Memory B cell (primary cell): Measurements from ENCODE around the gene SCFD2.

ENCODE experiments used
- ATAC-seq: fragments of 150-1000 bp; cut with Tn5 transposase; 2 replicates; pipeline ENCODE4 v1.10.0; 2021; ENCODE audit warnings: low read depth, mild to moderate bottlenecking, moderate library complexity
- DNase-seq, 2 donors: peaks; one replicate each; pipeline ENCODE4 v3.0.0; 2022; ENCODE audit warnings: low spot score in 2 of 2
- H3K27ac Mint-ChIP-seq: one replicate; pipeline ENCODE4 v1.8.0; 2022; ENCODE audit warnings: mild to moderate bottlenecking, moderate library complexity, mixed read lengths
- H3K27me3 Mint-ChIP-seq: one replicate; pipeline ENCODE4 v1.8.0; 2022; ENCODE audit warnings: mixed read lengths
- H3K36me3 Mint-ChIP-seq: one replicate; pipeline ENCODE4 v1.8.0; 2022; ENCODE audit warnings: mild to moderate bottlenecking, mixed read lengths
- H3K4me1 Mint-ChIP-seq: one replicate; pipeline ENCODE4 v1.8.0; 2022; ENCODE audit warnings: mixed read lengths
- H3K4me3 Mint-ChIP-seq: one replicate; pipeline ENCODE4 v1.8.0; 2022; ENCODE audit warnings: mild to moderate bottlenecking, moderate library complexity, mixed read lengths
- H3K9me3 Mint-ChIP-seq: one replicate; pipeline ENCODE4 v1.8.0; 2022; ENCODE audit warnings: mixed read lengths

Gene SCFD2

DNA sequence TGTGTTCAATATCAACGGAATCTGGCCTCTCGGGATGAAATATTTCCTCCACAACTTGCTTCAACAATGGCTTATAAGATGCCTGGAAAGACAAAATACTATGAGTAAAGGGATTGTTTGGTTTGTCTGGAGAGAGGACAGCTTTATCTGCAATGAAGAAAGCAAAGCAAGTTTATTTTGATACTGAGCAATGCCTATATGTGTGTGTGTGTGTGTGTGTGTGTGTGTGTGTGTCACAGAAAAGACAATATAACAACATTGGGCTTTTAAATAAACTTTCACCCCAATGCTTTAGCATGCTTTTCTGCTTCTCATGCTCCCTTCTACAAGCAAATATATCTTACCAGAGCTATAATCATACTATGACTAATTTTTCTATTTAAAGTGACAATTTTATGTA lies 458.4 kb downstream of the SCFD2 start:
- no peak overlapping the region for H3K27ac Mint-ChIP-seq

DNA sequence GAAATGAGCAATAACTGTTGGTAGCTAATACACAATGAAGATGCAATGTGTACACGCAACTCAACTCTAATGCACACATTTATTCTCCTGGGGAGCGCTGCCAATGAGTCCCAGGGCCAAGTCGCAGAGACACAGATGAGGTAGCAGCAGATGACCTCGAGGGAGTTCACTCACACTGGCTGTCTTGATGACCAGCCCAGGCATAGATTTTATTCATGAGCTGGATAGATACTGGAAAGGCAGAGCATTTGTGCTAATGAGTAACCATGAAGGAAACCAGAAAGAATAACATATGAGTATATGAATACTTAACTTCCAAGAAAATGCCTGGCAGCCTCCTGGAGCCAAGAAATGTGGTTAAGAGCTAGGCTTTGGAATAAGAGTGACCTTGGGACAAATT lies 461.4 kb downstream of the SCFD2 start:
- H3K4me1 Mint-ChIP-seq, result no peaks in the 10 kb centered on the region
- no peak for DNase-seq

More for the DNA sequence above, 458.4 kb downstream of the SCFD2 start:
- Mint-ChIP-seq H3K9me3 (no peaks in the 10 kb centered on the region), H3K27me3 (no peaks in the 10 kb centered on the region), H3K4me3 (no peak overlapping the region), H3K36me3 (peaks cover 30% of the 10 kb centered on the region), H3K4me1 (no peaks in the 10 kb centered on the region)
- DNase-seq, result no peak
- no peak for ATAC-seq

GRCh38 chr4:52903273-52903672 lies 462.6 kb downstream of the SCFD2 start:
- peaks cover 31% of the 10 kb centered on the region for H3K36me3 Mint-ChIP-seq
- no peak overlapping the region for H3K4me3 Mint-ChIP-seq
- H3K4me1 Mint-ChIP-seq, result no peaks in the 10 kb centered on the region
- H3K27me3 Mint-ChIP-seq, result no peaks in the 10 kb centered on the region
- peaks cover 3% of the 10 kb centered on the region for H3K9me3 Mint-ChIP-seq
- DNase-seq (no peak), ATAC-seq (no peak)
- no peak overlapping the region for H3K27ac Mint-ChIP-seq

More for the DNA sequence above, 461.4 kb downstream of the SCFD2 start:
- Mint-ChIP-seq H3K27me3 (no peaks in the 10 kb centered on the region), H3K4me3 (no peak overlapping the region), H3K9me3 (peaks cover 3% of the 10 kb centered on the region), H3K27ac (no peak overlapping the region), H3K36me3 (peaks cover 37% of the 10 kb centered on the region)
- no peak for ATAC-seq

DNA sequence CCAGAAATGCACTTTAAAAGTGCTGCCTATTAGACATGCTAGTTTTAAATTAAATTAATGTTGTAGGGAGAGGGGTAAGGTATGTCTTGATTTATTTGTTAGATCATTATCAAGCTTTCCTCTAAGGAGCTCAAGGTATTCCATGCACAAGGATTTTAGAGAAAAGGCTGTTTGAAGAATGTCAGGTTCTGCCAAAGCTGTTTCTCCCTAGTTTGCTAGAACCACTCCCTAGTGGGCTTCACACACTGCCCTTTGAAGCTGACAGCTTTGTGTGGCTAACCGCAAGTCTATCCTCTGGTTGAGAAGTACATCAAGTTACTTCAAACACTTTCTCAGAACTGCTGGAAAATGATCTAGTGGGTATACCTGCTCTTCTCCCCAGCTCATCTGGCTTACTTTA lies 471.4 kb downstream of the SCFD2 start:
- H3K27ac Mint-ChIP-seq, result no peak overlapping the region
- ATAC-seq, result no peak
- no peaks in the 10 kb centered on the region for H3K27me3 Mint-ChIP-seq
- no peak for DNase-seq
- H3K4me3 Mint-ChIP-seq, result no peak overlapping the region
- peaks cover 14% of the 10 kb centered on the region for H3K36me3 Mint-ChIP-seq
- no peaks in the 10 kb centered on the region for H3K4me1 Mint-ChIP-seq
- H3K9me3 Mint-ChIP-seq, result no peaks in the 10 kb centered on the region

GRCh38 chr4:52892880-52893279 lies 473.0 kb downstream of the SCFD2 start:
- H3K9me3 Mint-ChIP-seq, result no peaks in the 10 kb centered on the region
- no peak overlapping the region for H3K4me3 Mint-ChIP-seq
- no peak overlapping the region for H3K27ac Mint-ChIP-seq
- peaks cover 23% of the 10 kb centered on the region for H3K36me3 Mint-ChIP-seq
- no peaks in the 10 kb centered on the region for H3K4me1 Mint-ChIP-seq
- no peaks in the 10 kb centered on the region for H3K27me3 Mint-ChIP-seq
- ATAC-seq (no peak), DNase-seq (no peak)

- no peak overlapping the region for H3K4me3 Mint-ChIP-seq
- H3K9me3 Mint-ChIP-seq, result no peaks in the 10 kb centered on the region
- H3K4me1 Mint-ChIP-seq, result no peaks in the 10 kb centered on the region
- ATAC-seq (no peak), DNase-seq (no peak)
- H3K36me3 Mint-ChIP-seq, result peaks cover 26% of the 10 kb centered on the region
- no peak overlapping the region for H3K27ac Mint-ChIP-seq
- H3K27me3 Mint-ChIP-seq, result no peaks in the 10 kb centered on the region
These were observed 474.1 kb downstream of the SCFD2 start for GRCh38 chr4:52891743-52892142.

- no peaks in the 10 kb centered on the region for H3K4me1 Mint-ChIP-seq
- H3K36me3 Mint-ChIP-seq, result peaks cover 33% of the 10 kb centered on the region
- H3K4me3 Mint-ChIP-seq, result no peak overlapping the region
- no peaks in the 10 kb centered on the region for H3K27me3 Mint-ChIP-seq
- no peak overlapping the region for H3K27ac Mint-ChIP-seq
- H3K9me3 Mint-ChIP-seq, result peaks cover 1% of the 10 kb centered on the region
- no peak for ATAC-seq
- DNase-seq, result no peak
These were observed 475.4 kb downstream of the SCFD2 start for GRCh38 chr4:52890521-52890791.

DNA sequence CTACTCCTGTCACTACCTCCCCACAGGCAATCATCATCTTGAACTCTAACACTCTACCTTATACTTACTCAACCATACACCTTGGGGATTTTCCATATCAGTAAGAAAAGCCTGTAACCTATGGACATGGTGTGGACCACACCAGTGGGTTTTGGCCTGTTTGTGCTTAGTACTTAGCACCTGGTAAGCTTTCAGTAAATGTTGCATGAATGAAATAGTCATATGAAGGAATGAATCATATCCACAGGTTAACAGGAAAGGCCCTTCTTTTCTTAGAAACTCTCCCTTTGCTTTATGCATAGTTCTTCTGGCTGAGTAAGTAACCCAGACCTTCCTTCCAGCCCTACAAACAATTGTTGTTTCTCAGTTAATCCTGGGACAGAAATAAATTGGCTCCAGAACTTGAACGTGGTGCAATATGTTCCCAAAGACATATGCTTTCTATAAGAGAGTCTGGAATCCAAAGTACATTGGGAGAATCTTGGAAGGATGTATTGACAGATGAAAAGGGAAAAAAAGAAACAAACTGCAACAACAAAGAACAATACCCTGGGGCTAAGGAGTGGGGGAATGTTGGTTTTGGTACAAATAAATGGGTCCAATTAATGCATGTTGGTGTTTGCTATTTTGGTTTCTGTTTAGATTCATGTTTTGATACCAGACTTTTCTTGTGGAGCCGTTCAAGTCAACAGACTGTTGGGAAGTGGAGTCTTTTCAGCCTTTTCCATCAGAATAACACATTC lies 475.9 kb downstream of the SCFD2 start:
- Mint-ChIP-seq H3K36me3 (peaks cover 37% of the 10 kb centered on the region), H3K9me3 (peaks cover 1% of the 10 kb centered on the region), H3K4me3 (no peak overlapping the region), H3K4me1 (no peaks in the 10 kb centered on the region), H3K27me3 (no peaks in the 10 kb centered on the region), H3K27ac (no peak overlapping the region)
- no peak for ATAC-seq
- no peak for DNase-seq

GRCh38 chr4:52889354-52889753 lies 476.5 kb downstream of the SCFD2 start:
- Mint-ChIP-seq H3K27ac (no peak overlapping the region), H3K4me3 (no peak overlapping the region), H3K9me3 (peaks cover 1% of the 10 kb centered on the region), H3K4me1 (no peaks in the 10 kb centered on the region), H3K36me3 (peaks cover 39% of the 10 kb centered on the region), H3K27me3 (no peaks in the 10 kb centered on the region)
- DNase-seq (no peak), ATAC-seq (no peak)

GRCh38 chr4:52884994-52885393 lies 480.9 kb downstream of the SCFD2 start:
- Mint-ChIP-seq H3K4me3 (no peak overlapping the region), H3K27ac (no peak overlapping the region), H3K4me1 (no peaks in the 10 kb centered on the region), H3K9me3 (peaks cover 1% of the 10 kb centered on the region), H3K27me3 (no peaks in the 10 kb centered on the region), H3K36me3 (peaks cover 44% of the 10 kb centered on the region)
- ATAC-seq (no peak), DNase-seq (no peak)

DNA sequence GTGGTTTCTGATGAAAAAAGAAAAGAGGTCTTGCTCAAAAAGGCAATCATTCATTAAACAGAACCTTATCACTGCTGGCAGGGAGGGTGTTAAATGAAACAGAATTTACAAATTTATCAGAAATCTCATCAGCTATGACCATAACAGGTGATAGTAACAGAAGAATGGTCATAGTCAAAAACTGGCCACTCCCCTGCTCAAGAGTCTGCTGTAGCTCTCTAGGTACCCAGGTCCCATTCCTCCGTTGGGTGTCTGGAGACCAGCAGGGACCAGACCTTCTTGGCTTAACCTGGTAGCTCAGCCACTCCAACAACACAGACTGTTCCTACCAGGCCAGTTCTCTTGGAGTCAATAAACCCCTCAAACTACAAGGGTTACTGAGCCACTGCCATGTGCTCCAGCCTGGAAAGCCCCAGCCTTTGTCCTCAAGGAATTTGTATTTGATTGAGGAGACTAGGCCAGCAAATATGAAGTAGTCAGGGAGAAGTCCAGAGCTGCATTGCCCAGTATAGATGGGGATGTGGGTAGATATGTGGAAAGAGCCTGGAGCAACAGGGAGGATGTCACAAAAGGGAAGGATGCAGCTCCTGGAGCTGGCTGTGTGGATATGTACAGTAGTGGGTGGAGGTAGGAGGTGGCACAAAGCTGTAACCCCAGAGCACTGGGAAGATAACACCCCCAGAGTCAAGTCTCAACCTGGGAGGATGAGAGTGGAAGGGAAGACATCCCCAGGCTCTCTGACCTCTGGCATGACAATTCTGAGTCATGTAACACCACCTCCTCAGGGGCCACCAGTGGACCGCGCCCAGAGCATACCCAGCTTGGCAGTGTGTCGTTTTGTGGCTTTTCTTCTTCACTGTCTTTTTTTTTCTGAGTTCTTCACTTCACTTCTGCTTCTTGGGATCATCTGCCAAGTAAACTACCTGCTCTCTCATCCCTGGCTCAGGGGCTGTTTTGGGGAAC lies 481.9 kb downstream of the SCFD2 start:
- Mint-ChIP-seq H3K27ac (no peak overlapping the region), H3K9me3 (peaks cover 1% of the 10 kb centered on the region), H3K4me3 (no peak overlapping the region), H3K4me1 (no peaks in the 10 kb centered on the region), H3K27me3 (no peaks in the 10 kb centered on the region), H3K36me3 (peaks cover 38% of the 10 kb centered on the region)
- no peak for ATAC-seq
- DNase-seq, result no peak

DNA sequence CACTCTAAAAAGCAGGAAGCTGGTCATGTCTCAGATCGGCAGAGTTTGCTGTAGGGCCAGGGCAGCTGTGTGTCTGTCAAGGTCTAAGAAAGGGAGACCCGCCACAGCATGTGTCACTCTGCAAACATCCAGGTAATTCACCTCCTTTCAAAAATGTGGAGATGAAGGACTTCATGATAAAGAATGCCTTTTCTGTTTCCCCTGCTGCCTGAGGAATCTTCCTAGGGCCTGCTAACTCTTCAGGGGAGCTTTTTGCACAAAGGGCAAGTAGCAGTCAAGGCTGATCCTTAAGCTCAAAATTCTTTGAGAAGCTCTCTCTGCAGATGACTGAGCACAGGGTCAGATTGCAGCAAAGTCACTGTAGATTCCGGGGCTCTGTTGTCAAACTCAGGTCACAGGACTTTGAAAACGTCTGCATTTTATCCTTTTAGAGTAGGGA lies 482.7 kb downstream of the SCFD2 start:
- Mint-ChIP-seq H3K27me3 (no peaks in the 10 kb centered on the region), H3K36me3 (peaks cover 31% of the 10 kb centered on the region), H3K9me3 (peaks cover 1% of the 10 kb centered on the region), H3K27ac (no peak overlapping the region), H3K4me1 (no peaks in the 10 kb centered on the region), H3K4me3 (no peak overlapping the region)
- DNase-seq (no peak), ATAC-seq (no peak)

DNA sequence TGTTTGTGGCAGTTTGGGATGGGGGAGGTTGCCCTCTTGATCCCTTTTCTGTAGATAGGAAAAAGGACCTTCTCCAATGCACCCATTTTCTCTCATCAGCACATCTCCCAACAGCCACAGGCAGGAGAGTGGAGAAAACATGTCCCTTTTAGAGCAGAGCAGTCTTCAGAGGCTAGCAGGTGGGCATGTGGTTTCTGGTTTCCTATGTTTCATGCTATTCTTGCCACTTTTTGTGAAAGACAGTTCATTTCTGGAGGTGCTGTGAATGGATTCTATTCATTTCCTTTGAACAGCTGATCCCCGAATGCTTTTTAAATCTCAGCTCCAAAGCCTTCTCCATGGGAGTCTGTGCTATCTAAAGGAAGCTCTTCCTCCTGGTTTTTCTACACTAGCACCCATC lies 484.9 kb downstream of the SCFD2 start:
- ATAC-seq (no peak), DNase-seq (no peak)
- Mint-ChIP-seq H3K4me1 (no peaks in the 10 kb centered on the region), H3K9me3 (peaks cover under 1% of the 10 kb centered on the region), H3K4me3 (no peak overlapping the region), H3K27me3 (no peaks in the 10 kb centered on the region), H3K36me3 (peaks cover 22% of the 10 kb centered on the region), H3K27ac (no peak overlapping the region)

DNA sequence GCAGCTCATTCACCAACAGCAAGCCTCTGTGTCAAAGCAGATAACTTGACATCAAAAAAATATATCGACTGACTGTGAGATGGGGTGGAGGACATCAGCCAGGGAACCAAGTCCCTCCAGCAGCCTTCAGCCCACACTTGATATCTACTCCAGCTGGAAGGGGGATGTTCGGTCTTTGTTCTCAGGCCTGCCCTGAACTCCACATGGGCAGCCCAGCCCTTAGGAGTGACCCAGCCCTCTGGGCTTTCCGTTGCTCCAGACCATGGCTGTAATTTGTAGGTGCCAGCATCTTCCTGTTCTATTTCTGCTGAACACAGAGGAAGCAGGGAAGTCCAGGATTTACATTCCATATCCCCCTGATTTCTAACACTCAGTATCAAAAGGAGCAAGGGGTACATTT lies 486.4 kb downstream of the SCFD2 start:
- no peak overlapping the region for H3K27ac Mint-ChIP-seq

More for the DNA sequence above, 486.4 kb downstream of the SCFD2 start:
- H3K4me3 Mint-ChIP-seq, result no peak overlapping the region
- no peaks in the 10 kb centered on the region for H3K4me1 Mint-ChIP-seq
- H3K36me3 Mint-ChIP-seq, result peaks cover 16% of the 10 kb centered on the region
- H3K27me3 Mint-ChIP-seq, result no peaks in the 10 kb centered on the region
- DNase-seq (no peak), ATAC-seq (no peak)
- no peaks in the 10 kb centered on the region for H3K9me3 Mint-ChIP-seq
